B cell (primary cell): ENCODE data around the gene ADH4. TPM values are rescaled to one million over a fixed set of nuclear protein-coding genes. Genes with fewer than 3 reads are reported as not detected.

Source experiments
- ATAC-seq: fragments of 200-7000 bp; cut with Tn5 transposase; one replicate; pipeline ENCODE4 v1.10.0; 2021; ENCODE audit warnings: low read depth, mild to moderate bottlenecking, moderate number of reproducible peaks, moderate library complexity
- CTCF ChIA-PET: fragments of 350-600 bp; sonication (Branson Sonifier 250); formaldehyde crosslinking; loops from one replicate; lab custom pipeline; 2021; ENCODE audit warnings: antibody characterized with exemption, inconsistent platforms; lab: Charles Lee
- POLR2A ChIA-PET: fragments of 350-600 bp; sonication (Branson Sonifier 250); formaldehyde crosslinking; loops from one replicate; lab custom pipeline; 2021; ENCODE audit warnings: antibody characterized with exemption; lab: Charles Lee
- DNase-seq: peaks from one replicate; pipeline ENCODE4 v3.0.0; 2013
- H2AFZ ChIP-seq: 2 replicates; pipeline ENCODE4 v1.6.1; 2012; ENCODE audit warnings: mild to moderate bottlenecking, low read depth, low read length; ENCODE audit not compliant: insufficient read depth, poor library complexity, severe bottlenecking
- H3K27ac ChIP-seq, 2 donors: 1 replicate in 1 of 2; 2 replicates in 1 of 2; pipeline ENCODE4 v1.5.1; 2012 to 2013; ENCODE audit warnings: low read length in 2 of 2, mild to moderate bottlenecking in 2 of 2, moderate library complexity in 1 of 2
- H3K27me3 ChIP-seq, 4 experiments: fragments of 200-600 bp in 1 of 4; sonication (generic) in 1 of 4; replicated peaks in 1 of 4; 1 replicate in 2 of 4; 2 replicates in 2 of 4; pipeline versions ENCODE4 v1.6.1 to v1.7.0; 2013 to 2016; ENCODE audit warnings: low read length in 3 of 4, mild to moderate bottlenecking in 2 of 4, mixed read lengths in 1 of 4, moderate library complexity in 1 of 4; ENCODE audit not compliant: insufficient read depth in 4 of 4, control insufficient read depth in 3 of 4; ENCODE audit errors: control extremely low read depth in 1 of 4
- H3K36me3 ChIP-seq, 2 experiments: replicated peaks in 1 of 2; 1 replicate in 1 of 2; 2 replicates in 1 of 2; pipeline versions ENCODE4 v1.6.1 to v1.7.1; 2013; ENCODE audit warnings: low read length in 1 of 2; ENCODE audit not compliant: insufficient read depth in 2 of 2, control insufficient read depth in 1 of 2; ENCODE audit errors: control extremely low read depth in 1 of 2, extremely low read depth in 1 of 2
- H3K4me1 ChIP-seq, 2 donors: fragments of 200-600 bp in 1 of 2; sonication (generic) in 1 of 2; 1 replicate in 1 of 2; 2 replicates in 1 of 2; pipeline versions ENCODE4 v1.5.1 to v1.6.1; 2013 to 2017; ENCODE audit warnings: low read length in 2 of 2; ENCODE audit not compliant: control insufficient read depth in 2 of 2, insufficient read depth in 2 of 2
- H3K4me2 ChIP-seq: replicated peaks from 2 replicates; pipeline ENCODE3; 2012; ENCODE audit warnings: mild to moderate bottlenecking, low read depth, low read length; ENCODE audit not compliant: poor library complexity, severe bottlenecking
- H3K4me3 ChIP-seq, 5 experiments: fragments of 200-600 bp in 1 of 5; sonication (generic) in 1 of 5; 1 replicate in 3 of 5; 2 replicates in 2 of 5; pipeline versions ENCODE4 v1.5.1 to v1.7.0; 2011 to 2016; ENCODE audit warnings: low read length in 4 of 5, mild to moderate bottlenecking in 4 of 5, low read depth in 2 of 5, control low read depth in 1 of 5, moderate library complexity in 1 of 5; ENCODE audit not compliant: insufficient read depth in 1 of 5; ENCODE audit errors: control extremely low read depth in 1 of 5, extremely low read depth in 1 of 5
- H3K79me2 ChIP-seq: fragments of 200-600 bp; sonication (generic); one replicate; pipeline ENCODE4 v1.6.0; 2016; ENCODE audit warnings: low read length; ENCODE audit not compliant: control insufficient read depth, insufficient read depth
- H3K9ac ChIP-seq: fragments of 200-600 bp; sonication (generic); 2 replicates; pipeline ENCODE4 v1.6.1; 2017; ENCODE audit warnings: mild to moderate bottlenecking, low read length, moderate library complexity
- H3K9me3 ChIP-seq, 3 donors: one replicate each; pipeline versions ENCODE4 v1.6.1 to v1.7.1; 2013; ENCODE audit warnings: low read length in 2 of 3; ENCODE audit not compliant: control insufficient read depth in 2 of 3, insufficient read depth in 1 of 3; ENCODE audit errors: control extremely low read depth in 1 of 3
- H4K20me1 ChIP-seq: 2 replicates; pipeline ENCODE4 v1.6.0; 2012; ENCODE audit warnings: mild to moderate bottlenecking, low read length; ENCODE audit not compliant: insufficient read depth, control insufficient read depth, poor library complexity, severe bottlenecking
- H3K27ac Mint-ChIP-seq: one replicate; pipeline ENCODE4 v1.8.0; 2021; ENCODE audit warnings: mixed read lengths
- H3K27me3 Mint-ChIP-seq: one replicate; pipeline ENCODE4 v1.8.0; 2021; ENCODE audit warnings: mixed read lengths
- H3K4me1 Mint-ChIP-seq: one replicate; pipeline ENCODE4 v1.8.0; 2021; ENCODE audit warnings: mixed read lengths
- H3K4me3 Mint-ChIP-seq: one replicate; pipeline ENCODE4 v1.8.0; 2021; ENCODE audit warnings: mixed read lengths
- H3K9me3 Mint-ChIP-seq: one replicate; pipeline ENCODE4 v1.8.0; 2022; ENCODE audit warnings: mixed read lengths; ENCODE audit not compliant: insufficient read depth
- EZH2 ChIP-seq: IDR thresholded peaks from 2 replicates; pipeline ENCODE4 v1.6.1; 2012; ENCODE audit warnings: borderline replicate concordance, low read depth, mild to moderate bottlenecking, moderate library complexity, low read length; ENCODE audit not compliant: insufficient read depth, poor library complexity, severe bottlenecking
- WGBS: methylation state at CpG from one replicate; pipeline ENCODE4 v1.1.5; 2013; ENCODE audit warnings: missing lambda C conversion rate; ENCODE audit not compliant: insufficient coverage; 5-methylcytosine and 5-hydroxymethylcytosine counted together
- intact Hi-C: fragments of 100-400 bp; cut with micrococcal nuclease; formaldehyde crosslinking; loops from one replicate; pipeline ENCODE4 v1.10.0; 2022
- polyA plus RNA-seq: library from polyadenylated mRNA; depleted of rRNA; stranded (reverse); fragments of >200 nt; gene quantifications from 2 replicates; pipeline ENCODE4 v1.2.3, GENCODE V29; 2012
- total RNA-seq, 2 donors: library from RNA; stranded (reverse); fragments of 120-200 nt in 1 of 2; gene quantifications; 1 replicate in 1 of 2; 2 replicates in 1 of 2; pipeline versions ENCODE4 v1.2.3 to v1.2.4, GENCODE V29; 2013 to 2022
- TF ChIP-seq, protein P1 (sequence below): fragments of 200-600 bp; IDR thresholded peaks from one replicate; pipeline ENCODE4 v1.8.0; 2022; ENCODE audit warnings: antibody characterized with exemption, mild to moderate bottlenecking

ADH4 gene
- total and polyA plus RNA-seq, 2 donors (not counting 1 experiment from before 2014, with no cell fraction given): not detected

DNA sequence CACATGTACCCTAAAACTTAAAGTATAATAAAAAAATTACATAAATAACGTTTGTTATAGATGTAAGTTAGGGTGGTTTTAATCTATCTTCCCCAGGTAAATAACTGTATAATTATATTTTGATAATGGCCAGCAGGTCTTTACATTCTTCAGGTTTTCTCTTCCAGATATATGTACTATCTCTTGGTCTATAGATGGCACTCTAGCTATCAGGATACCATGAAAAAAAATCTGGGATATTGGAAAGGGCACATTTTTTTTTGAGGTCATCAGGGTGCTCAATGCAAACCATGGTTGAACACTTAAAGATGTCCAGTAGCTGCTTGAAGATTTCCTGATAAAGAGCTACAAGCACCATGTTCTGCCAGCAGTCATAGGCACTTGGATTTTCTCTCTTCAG lies 15.6 kb upstream of the ADH4 start:
- H3K4me1 ChIP-seq: no peaks in the 10 kb centered on the region
- H3K4me2 ChIP-seq: no peak overlapping the region
- ChIA-PET CTCF (no interaction called here), POLR2A (interaction anchor here (0.6 kb wide), 1 partner anchor 681 kb away, joined by 3 read pairs; no protein-coding TSS in a partner anchor)
- H4K20me1 ChIP-seq: no peaks in the 10 kb centered on the region
- no peak overlapping the region for H3K4me3 ChIP-seq
- H3K27me3 ChIP-seq: no peaks in the 10 kb centered on the region
- H3K4me1 Mint-ChIP-seq: no peaks in the 10 kb centered on the region
- no peak overlapping the region for H3K9ac ChIP-seq
- no peaks in the 10 kb centered on the region for H3K9me3 ChIP-seq
- H2AFZ ChIP-seq: no peak overlapping the region
- intact Hi-C loops: no loop called here
- H3K27ac Mint-ChIP-seq: no peak overlapping the region
- H3K79me2 ChIP-seq: no peaks in the 10 kb centered on the region
- no peak overlapping the region for H3K27ac ChIP-seq
- DNase-seq (no peak), ATAC-seq (no peak)
- no peaks in the 10 kb centered on the region for H3K9me3 Mint-ChIP-seq
- TF ChIP-seq, protein P1, sequence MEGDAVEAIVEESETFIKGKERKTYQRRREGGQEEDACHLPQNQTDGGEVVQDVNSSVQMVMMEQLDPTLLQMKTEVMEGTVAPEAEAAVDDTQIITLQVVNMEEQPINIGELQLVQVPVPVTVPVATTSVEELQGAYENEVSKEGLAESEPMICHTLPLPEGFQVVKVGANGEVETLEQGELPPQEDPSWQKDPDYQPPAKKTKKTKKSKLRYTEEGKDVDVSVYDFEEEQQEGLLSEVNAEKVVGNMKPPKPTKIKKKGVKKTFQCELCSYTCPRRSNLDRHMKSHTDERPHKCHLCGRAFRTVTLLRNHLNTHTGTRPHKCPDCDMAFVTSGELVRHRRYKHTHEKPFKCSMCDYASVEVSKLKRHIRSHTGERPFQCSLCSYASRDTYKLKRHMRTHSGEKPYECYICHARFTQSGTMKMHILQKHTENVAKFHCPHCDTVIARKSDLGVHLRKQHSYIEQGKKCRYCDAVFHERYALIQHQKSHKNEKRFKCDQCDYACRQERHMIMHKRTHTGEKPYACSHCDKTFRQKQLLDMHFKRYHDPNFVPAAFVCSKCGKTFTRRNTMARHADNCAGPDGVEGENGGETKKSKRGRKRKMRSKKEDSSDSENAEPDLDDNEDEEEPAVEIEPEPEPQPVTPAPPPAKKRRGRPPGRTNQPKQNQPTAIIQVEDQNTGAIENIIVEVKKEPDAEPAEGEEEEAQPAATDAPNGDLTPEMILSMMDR: no peak
- no peak for TF ChIP-seq EZH2
- H3K36me3 ChIP-seq: no peaks in the 10 kb centered on the region
- no peaks in the 10 kb centered on the region for H3K27me3 Mint-ChIP-seq
- no peak overlapping the region for H3K4me3 Mint-ChIP-seq
- no CpG with 5 or more reads among the region's 1 CpG for WGBS

DNA sequence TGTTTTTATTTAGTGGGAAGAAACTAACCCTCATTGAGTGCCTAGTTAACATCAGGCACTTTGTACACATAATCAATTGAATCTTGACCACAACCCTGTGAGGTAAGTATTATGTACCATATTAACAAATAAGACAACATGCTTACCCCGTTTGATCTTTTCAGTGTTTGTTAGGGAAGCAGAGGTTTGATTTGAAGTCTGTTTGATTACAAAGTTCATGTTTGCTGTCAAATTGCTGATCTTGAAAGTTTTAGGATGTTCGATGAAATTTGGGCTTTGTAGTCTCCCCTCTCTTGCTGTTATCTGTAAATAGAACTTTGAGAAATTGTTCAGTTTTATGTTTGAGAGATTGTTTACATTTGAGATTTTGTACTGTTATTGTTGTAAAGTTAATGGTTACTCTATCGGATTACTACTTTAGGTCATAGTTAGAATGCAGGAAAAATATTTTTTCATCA lies 13.4 kb upstream of the ADH4 start:
- no CpG with 5 or more reads among the region's 3 CpGs for WGBS
- no peak overlapping the region for H3K27ac Mint-ChIP-seq
- H3K36me3 ChIP-seq: no peaks in the 10 kb centered on the region

More for the DNA sequence above, 13.4 kb upstream of the ADH4 start:
- Mint-ChIP-seq H3K27me3 (no peaks in the 10 kb centered on the region), H3K4me1 (no peaks in the 10 kb centered on the region), H3K4me3 (no peak overlapping the region), H3K9me3 (no peaks in the 10 kb centered on the region)
- ATAC-seq (no peak), DNase-seq (no peak)
- no peaks in the 10 kb centered on the region for H3K4me1 ChIP-seq
- H3K27ac ChIP-seq: no peak overlapping the region
- no peak overlapping the region for H3K4me2 ChIP-seq
- intact Hi-C loops: no loop called here
- no peaks in the 10 kb centered on the region for H3K79me2 ChIP-seq
- no peaks in the 10 kb centered on the region for H3K9me3 ChIP-seq
- H3K27me3 ChIP-seq: no peaks in the 10 kb centered on the region
- no peak for TF ChIP-seq EZH2
- TF ChIP-seq, protein P1: no peak
- no peak overlapping the region for H2AFZ ChIP-seq
- no peaks in the 10 kb centered on the region for H4K20me1 ChIP-seq
- ChIA-PET CTCF (no interaction called here), POLR2A (no interaction called here)
- no peak overlapping the region for H3K9ac ChIP-seq
- H3K4me3 ChIP-seq: no peak overlapping the region
